Endothelial cell of umbilical vein (primary cell): ENCODE data around the gene ZBTB20. TPM values are rescaled to one million over a fixed set of nuclear protein-coding genes. Genes with fewer than 3 reads are reported as not detected.

Source experiments
- BruUV-seq: library from RNA; stranded (reverse); fragments of 400-500 nt; replicated peaks from 2 replicates; lab custom pipeline; 2021; lab: Mats Ljungman, UMichigan
- CTCF ChIA-PET: fragments of 300-600, 350-600 bp; sonication (Branson Sonifier 250); formaldehyde crosslinking; loops from one replicate; lab custom pipeline; 2021; ENCODE audit warnings: antibody characterized with exemption, inconsistent platforms; lab: Charles Lee
- POLR2A ChIA-PET: fragments of 300-600, 350-600 bp; sonication (Branson Sonifier 250); formaldehyde crosslinking; loops from one replicate; lab custom pipeline; 2021; ENCODE audit warnings: antibody characterized with exemption, inconsistent platforms; lab: Charles Lee
- DNase-seq: peaks from one replicate; pipeline ENCODE4 v3.0.0-alpha.2; 2011; ENCODE audit warnings: low read depth, low spot score
- FAIRE-seq: peaks from 2 replicates; lab custom pipeline; 2011; peaks lifted over from hg19 to GRCh38; lab: Jason Lieb, UNC
- H2AFZ ChIP-seq: 2 replicates; pipeline ENCODE4 v1.6.0; 2012; ENCODE audit warnings: low read depth, low read length, control low read depth, inconsistent platforms
- H3K27ac ChIP-seq: 2 replicates; pipeline ENCODE4 v1.5.1; 2011; ENCODE audit warnings: low read depth, mild to moderate bottlenecking, control low read depth, low read length, moderate library complexity; ENCODE audit not compliant: insufficient read depth
- H3K27me3 ChIP-seq, 2 experiments: 2 replicates each; pipeline versions ENCODE4 v1.6.0 to v1.6.1; 2011; ENCODE audit warnings: low read length in 2 of 2, mixed read lengths in 1 of 2; ENCODE audit not compliant: control insufficient read depth in 2 of 2, insufficient read depth in 2 of 2
- H3K36me3 ChIP-seq, 2 experiments: 2 replicates in 1 of 2; 3 replicates in 1 of 2; pipeline ENCODE4 v1.5.1; 2011; ENCODE audit warnings: low read length in 2 of 2, mild to moderate bottlenecking in 1 of 2, moderate library complexity in 1 of 2; ENCODE audit not compliant: control insufficient read depth in 2 of 2, insufficient read depth in 2 of 2; ENCODE audit errors: extremely low read depth in 1 of 2
- H3K4me1 ChIP-seq: 3 replicates; pipeline ENCODE4 v1.5.1; 2011; ENCODE audit warnings: mild to moderate bottlenecking, low read length; ENCODE audit not compliant: control insufficient read depth, insufficient read depth; ENCODE audit errors: extremely low read depth
- H3K4me2 ChIP-seq: 2 replicates; pipeline ENCODE4 v1.6.1; 2011; ENCODE audit warnings: low read length, control low read depth, mixed read lengths; ENCODE audit not compliant: insufficient read depth
- H3K4me3 ChIP-seq, 3 experiments: fragments of 200-600 bp in 1 of 3; sonication (generic), shearing (Covaris generic) in 1 of 3; replicated peaks in 1 of 3; 2 replicates each; pipeline ENCODE4 v1.5.1; 2011 to 2016; ENCODE audit warnings: control low read depth in 3 of 3, low read length in 3 of 3, mild to moderate bottlenecking in 2 of 3, inconsistent platforms in 1 of 3, low read depth in 1 of 3, moderate library complexity in 1 of 3; ENCODE audit not compliant: insufficient read depth in 1 of 3
- H3K79me2 ChIP-seq: 2 replicates; pipeline ENCODE4 v1.6.0; 2012; ENCODE audit warnings: low read length, inconsistent platforms; ENCODE audit not compliant: control insufficient read depth, insufficient read depth
- H3K9ac ChIP-seq: replicated peaks from 2 replicates; pipeline ENCODE3; 2011; ENCODE audit warnings: low read length, control low read depth; ENCODE audit not compliant: insufficient read depth; ENCODE audit errors: extremely low read depth
- H3K9me1 ChIP-seq: replicated peaks from 3 replicates; pipeline ENCODE4 v1.6.0; 2011; ENCODE audit warnings: mild to moderate bottlenecking, low read length; ENCODE audit not compliant: control insufficient read depth, insufficient read depth; ENCODE audit errors: extremely low read depth
- H3K9me3 ChIP-seq: replicated peaks from 2 replicates; pipeline ENCODE4 v1.5.1; 2012; ENCODE audit warnings: low read length, inconsistent platforms; ENCODE audit not compliant: control insufficient read depth, insufficient read depth
- H4K20me1 ChIP-seq: replicated peaks from 2 replicates; pipeline ENCODE3; 2011; ENCODE audit warnings: mild to moderate bottlenecking, low read length; ENCODE audit not compliant: control insufficient read depth, insufficient read depth; ENCODE audit errors: extremely low read depth
- CTCF ChIP-seq, 2 donors: IDR thresholded peaks; 1 replicate in 1 of 2; 2 replicates in 1 of 2; pipeline ENCODE4 v1.5.1; 2011; ENCODE audit warnings: low read length in 2 of 2, mild to moderate bottlenecking in 2 of 2, moderate library complexity in 2 of 2, control low read depth in 1 of 2, inconsistent platforms in 1 of 2, low read depth in 1 of 2; ENCODE audit not compliant: insufficient read depth in 1 of 2; ENCODE audit errors: extremely low read depth in 1 of 2
- EZH2 ChIP-seq: IDR thresholded peaks from 2 replicates; pipeline ENCODE4 v1.6.1; 2012; ENCODE audit warnings: borderline replicate concordance, low read depth, mild to moderate bottlenecking, moderate library complexity, low read length, inconsistent platforms; ENCODE audit not compliant: severe bottlenecking
- FOS ChIP-seq: IDR thresholded peaks from 2 replicates; pipeline ENCODE4 v1.6.1; 2011; ENCODE audit warnings: mild to moderate bottlenecking, low read length, moderate library complexity, borderline replicate concordance; ENCODE audit not compliant: insufficient read depth
- GATA2 ChIP-seq: IDR thresholded peaks from 2 replicates; pipeline ENCODE4 v1.7.0; 2011; ENCODE audit warnings: low read depth, mild to moderate bottlenecking, moderate library complexity, mixed read lengths, low read length; ENCODE audit not compliant: insufficient read length, insufficient read depth
- JUN ChIP-seq: IDR thresholded peaks from 2 replicates; pipeline ENCODE4 v1.6.1; 2011; ENCODE audit warnings: borderline replicate concordance, low read depth; ENCODE audit not compliant: insufficient read length, insufficient read depth
- MAX ChIP-seq: IDR thresholded peaks from 2 replicates; pipeline ENCODE4 v1.6.1; 2011; ENCODE audit not compliant: insufficient read depth, insufficient read length
- MYC ChIP-seq: IDR thresholded peaks from one replicate; pipeline ENCODE4 v1.6.1; 2011; ENCODE audit warnings: mild to moderate bottlenecking, low read depth, low read length
- POLR2A ChIP-seq: IDR thresholded peaks from 2 replicates; pipeline ENCODE4 v1.6.1; 2012; ENCODE audit warnings: low read depth, mild to moderate bottlenecking, control low read depth, low read length
- POLR2AphosphoS5 ChIP-seq: IDR thresholded peaks from 2 replicates; pipeline ENCODE4 v1.6.1; 2012; ENCODE audit warnings: low read depth, mild to moderate bottlenecking, control low read depth, low read length, moderate library complexity; ENCODE audit not compliant: insufficient read depth
- dilution Hi-C: fragments of 300-500 bp; cut with MboI; formaldehyde crosslinking; loops from one replicate; pipeline ENCODE4 v1.15.0; 2019; ENCODE audit warnings: low sequenced_read_pairs; ENCODE audit not compliant: extremely low pct_ligation_motif_present
- intact Hi-C: fragments of 100-400 bp; cut with micrococcal nuclease; formaldehyde crosslinking; loops from one replicate; pipeline ENCODE4 v1.10.0; 2022
- polyA plus RNA-seq, 4 experiments: library from polyadenylated mRNA; depleted of rRNA in 3 of 4; stranded (reverse) in 3 of 4; unstranded in 1 of 4; fragments of >200 nt; gene quantifications; 2 replicates each; pipeline versions ENCODE4 v1.2.1 to v1.2.3, GENCODE V29; 2011 to 2012; ENCODE audit warnings: missing spikeins in 1 of 4
- total RNA-seq: library from RNA; stranded (reverse); gene quantifications from 2 replicates; pipeline ENCODE4 v1.2.3, GENCODE V29; 2021

The ZBTB20 gene
- total and polyA plus RNA-seq, 2 donors (not counting 3 experiments of a cell fraction or from before 2014, with no cell fraction given), result 2.1 to 20.5 TPM

GRCh38 chr3:115004201-115005140 lies 142.6 kb downstream of the ZBTB20 start:
- POLR2A ChIA-PET, result no interaction called here
- no peaks in the 10 kb centered on the region for H3K9me3 ChIP-seq
- DNase-seq (no peak), FAIRE-seq (no peak)
- no peaks in the 10 kb centered on the region for H3K9me1 ChIP-seq
- no peaks in the 10 kb centered on the region for H3K27me3 ChIP-seq
- dilution Hi-C loops (no loop called here), intact Hi-C loops (no loop called here)
- no peak overlapping the region for H3K4me2 ChIP-seq
- no TSS peak for BruUV-seq
- no peak overlapping the region for H3K9ac ChIP-seq
- no peak for TF ChIP-seq EZH2
- no peak for TF ChIP-seq POLR2A
- no peak for TF ChIP-seq MYC
- TF ChIP-seq JUN, result no peak
- TF ChIP-seq CTCF (IDR thresholded peaks at IDR 0.05; ENCODE audit: extremely low read depth in 1 of 2, insufficient read depth in 1 of 2, low read depth in 1 of 2, low read length in 2 of 2), result no peak
- TF ChIP-seq FOS, result no peak
- TF ChIP-seq POLR2AphosphoS5, result no peak
- TF ChIP-seq GATA2, result no peak
- TF ChIP-seq MAX, result no peak
- CTCF ChIA-PET, result interaction anchor here (1.3 kb wide), 1 partner anchor 37 kb away, joined by 3 read pairs; no protein-coding TSS in a partner anchor
- H3K79me2 ChIP-seq, result no peaks in the 10 kb centered on the region
- no peaks in the 10 kb centered on the region for H3K4me1 ChIP-seq
- H3K4me3 ChIP-seq, result no peak overlapping the region
- no peak overlapping the region for H3K27ac ChIP-seq
- no peaks in the 10 kb centered on the region for H3K36me3 ChIP-seq
- no peaks in the 10 kb centered on the region for H4K20me1 ChIP-seq
- no peak overlapping the region for H2AFZ ChIP-seq
